ENCODE data around the gene CMTM5.
"Not testable (repeated sequence)": the region's sequence is repeated elsewhere in the genome, so short reads cannot be mapped to it uniquely, and the experiment has no call there.

CMTM5 gene

DNA sequence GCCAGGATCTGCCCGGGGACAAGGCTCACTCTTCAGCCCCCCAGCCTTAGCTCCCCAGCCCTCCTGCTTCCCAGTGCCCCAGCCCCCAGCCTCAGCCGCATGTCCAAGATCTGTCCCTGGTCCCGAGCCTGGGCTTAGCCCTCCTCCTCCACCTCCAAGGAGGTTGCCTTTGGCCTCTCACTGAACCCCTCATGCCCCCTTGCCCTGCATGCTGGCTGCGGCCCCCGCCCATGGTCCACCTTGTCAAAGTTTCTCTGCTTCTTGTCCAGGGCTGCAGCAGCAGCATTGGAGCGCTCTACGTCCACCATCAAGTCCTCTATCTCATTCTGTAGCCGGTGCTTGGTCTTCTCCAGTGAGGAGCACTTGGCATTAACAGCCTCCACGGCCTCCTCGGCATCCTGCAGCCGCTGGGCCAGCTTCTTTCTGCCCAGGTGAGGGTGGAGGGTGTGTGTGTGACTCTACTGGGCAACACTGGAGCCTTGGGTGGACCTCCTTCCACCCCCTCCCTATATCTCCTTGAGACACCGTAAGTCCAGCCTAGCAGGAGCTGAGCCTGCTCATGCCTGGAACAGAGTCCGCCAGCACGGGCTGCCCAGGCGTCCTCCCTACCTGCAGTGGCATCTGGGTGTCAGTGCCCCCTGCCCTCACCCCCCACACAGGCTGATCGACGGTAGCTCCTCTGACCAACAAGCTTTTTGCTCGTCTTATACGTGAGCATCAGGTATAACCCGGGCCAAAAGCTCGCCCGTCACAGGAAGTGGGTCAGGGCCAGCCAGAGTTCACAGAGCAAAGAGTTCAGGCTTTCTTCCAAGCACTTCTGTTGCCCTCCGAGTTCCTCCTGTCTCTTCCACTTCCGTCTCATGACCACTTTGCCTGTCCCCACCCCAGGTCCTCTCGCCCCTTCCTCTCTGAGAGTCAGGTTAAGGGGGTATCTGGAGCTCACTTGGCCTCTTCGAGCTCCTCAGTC, 11.4 kb downstream of the CMTM5 start:
- H3K4me3 ChIP-seq (ENCODE audit: low read length): no peak overlapping the region
- DNase-seq (ENCODE audit: low read depth, low spot score): no peak

- no peak overlapping the region for H3K4me3 ChIP-seq (ENCODE audit: low read length)
- no peak for DNase-seq (ENCODE audit: low read depth, low spot score)
These were observed 12.2 kb downstream of the CMTM5 start for GRCh38 chr14:23388996-23389395.

GRCh38 chr14:23389396-23389795, 12.6 kb downstream of the CMTM5 start:
- DNase-seq (ENCODE audit: low read depth, low spot score): no peak
- no peak overlapping the region for H3K4me3 ChIP-seq (ENCODE audit: low read length)

GRCh38 chr14:23389871-23390270, 13.0 kb downstream of the CMTM5 start:
- not testable (repeated sequence) for H3K4me3 ChIP-seq (ENCODE audit: low read length)

GRCh38 chr14:23392613-23393012, 15.8 kb downstream of the CMTM5 start:
- H3K4me3 ChIP-seq (ENCODE audit: low read length): no peak overlapping the region
- DNase-seq (ENCODE audit: low read depth, low spot score): no peak

More at GRCh38 chr14:23389871-23390270, 13.0 kb downstream of the CMTM5 start:
- DNase-seq (ENCODE audit: low read depth, low spot score): not testable (repeated sequence)

DNA sequence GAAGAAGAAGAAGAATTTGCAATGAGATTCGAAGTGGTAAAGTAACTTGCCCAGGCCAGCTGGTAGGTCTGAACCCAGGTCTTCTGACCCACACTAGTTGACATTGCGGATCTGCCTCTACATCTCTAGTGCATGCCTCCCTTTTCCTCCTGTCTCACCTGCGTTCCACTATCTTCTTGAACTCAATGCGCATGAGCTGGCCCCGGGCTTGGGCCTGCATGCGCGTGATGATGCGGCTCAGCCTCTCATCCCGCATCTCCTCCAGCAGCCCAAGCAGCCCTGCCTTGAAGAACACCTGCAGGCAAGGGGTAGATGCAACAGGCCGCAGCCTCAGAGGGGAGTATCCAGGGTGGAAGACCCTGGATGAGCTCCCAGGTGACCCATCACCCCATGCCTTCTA, 19.3 kb downstream of the CMTM5 start:
- H3K4me3 ChIP-seq (ENCODE audit: low read length): no peak overlapping the region
- no peak for DNase-seq (ENCODE audit: low read depth, low spot score)

DNA sequence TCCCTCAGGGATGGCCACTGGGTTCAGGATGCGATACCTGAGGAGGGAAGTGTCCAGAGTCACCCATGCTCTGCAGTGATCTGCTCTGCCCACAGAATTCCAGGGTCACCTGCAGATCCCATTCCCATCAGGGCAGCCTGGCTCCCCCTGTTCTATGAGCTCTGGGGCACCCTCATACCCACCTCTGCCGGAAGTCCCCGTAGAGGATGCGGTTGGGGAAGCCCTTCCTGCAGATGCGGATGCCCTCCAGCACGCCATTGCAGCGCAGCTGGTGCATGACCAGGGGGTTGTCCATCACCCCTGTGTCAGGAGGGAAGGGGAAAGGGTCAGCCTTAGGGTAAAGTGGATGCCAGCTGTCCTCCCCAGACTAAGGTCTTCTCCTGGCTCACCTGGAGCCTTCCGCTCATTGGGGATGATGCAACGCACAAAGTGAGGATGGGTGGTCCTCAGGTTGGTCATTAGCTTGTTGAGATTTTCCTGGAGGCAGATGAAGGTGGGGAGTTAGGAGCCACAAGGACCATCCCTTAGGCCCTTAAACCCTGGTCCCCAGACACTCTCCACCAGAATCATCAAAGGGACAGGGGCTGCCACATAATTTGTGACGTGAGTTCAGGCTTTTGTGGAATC, 20.0 kb downstream of the CMTM5 start:
- H3K4me3 ChIP-seq (ENCODE audit: low read length): no peak overlapping the region

GRCh38 chr14:23398348-23398747, 21.5 kb downstream of the CMTM5 start:
- no peak overlapping the region for H3K4me3 ChIP-seq (ENCODE audit: low read length)
- DNase-seq (ENCODE audit: low read depth, low spot score): no peak

More for the DNA sequence above, 20.0 kb downstream of the CMTM5 start:
- no peak for DNase-seq (ENCODE audit: low read depth, low spot score)

DNA sequence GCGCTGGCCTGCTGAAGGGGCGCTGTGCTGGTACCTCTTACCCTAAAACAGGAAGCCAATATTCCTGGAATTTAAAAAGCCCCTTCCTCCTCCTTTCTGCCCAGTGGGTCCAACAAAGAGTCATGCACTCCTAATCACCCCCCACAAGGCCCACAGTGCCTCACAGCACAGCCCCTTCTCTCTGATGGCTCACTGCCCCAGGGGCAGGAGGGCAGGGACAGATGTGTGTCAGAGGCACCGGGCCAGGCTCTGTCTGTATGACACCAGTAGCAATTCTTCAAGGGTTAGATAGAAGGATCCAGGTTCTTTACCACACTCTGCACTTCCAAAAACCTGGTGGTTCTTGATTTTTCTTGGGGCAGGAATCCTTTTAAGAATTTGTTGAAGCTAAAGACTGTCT, 22.3 kb downstream of the CMTM5 start:
- H3K4me3 ChIP-seq (ENCODE audit: low read length): no peak overlapping the region
- DNase-seq (ENCODE audit: low read depth, low spot score): no peak

DNA sequence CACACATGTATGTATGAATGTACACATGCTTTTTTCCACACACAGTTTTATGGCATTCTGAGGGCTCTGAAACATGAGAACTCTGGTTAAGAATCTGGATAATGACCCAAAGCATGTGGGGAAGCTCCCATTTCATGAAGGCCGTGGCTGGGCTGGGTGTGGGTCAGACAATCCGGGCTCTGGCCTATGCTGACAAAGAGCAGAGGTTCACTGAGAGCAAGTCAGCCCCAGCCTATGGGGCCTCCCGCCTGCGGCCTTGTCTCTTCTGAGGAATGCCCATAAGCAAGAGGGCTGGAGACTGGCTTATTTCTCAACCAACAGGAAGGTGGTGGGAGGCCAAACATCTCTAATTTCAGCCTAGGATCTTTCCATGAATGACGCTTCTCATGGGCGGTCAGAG, 22.7 kb downstream of the CMTM5 start:
- H3K4me3 ChIP-seq (ENCODE audit: low read length): no peak overlapping the region
- DNase-seq (ENCODE audit: low read depth, low spot score): no peak

DNA sequence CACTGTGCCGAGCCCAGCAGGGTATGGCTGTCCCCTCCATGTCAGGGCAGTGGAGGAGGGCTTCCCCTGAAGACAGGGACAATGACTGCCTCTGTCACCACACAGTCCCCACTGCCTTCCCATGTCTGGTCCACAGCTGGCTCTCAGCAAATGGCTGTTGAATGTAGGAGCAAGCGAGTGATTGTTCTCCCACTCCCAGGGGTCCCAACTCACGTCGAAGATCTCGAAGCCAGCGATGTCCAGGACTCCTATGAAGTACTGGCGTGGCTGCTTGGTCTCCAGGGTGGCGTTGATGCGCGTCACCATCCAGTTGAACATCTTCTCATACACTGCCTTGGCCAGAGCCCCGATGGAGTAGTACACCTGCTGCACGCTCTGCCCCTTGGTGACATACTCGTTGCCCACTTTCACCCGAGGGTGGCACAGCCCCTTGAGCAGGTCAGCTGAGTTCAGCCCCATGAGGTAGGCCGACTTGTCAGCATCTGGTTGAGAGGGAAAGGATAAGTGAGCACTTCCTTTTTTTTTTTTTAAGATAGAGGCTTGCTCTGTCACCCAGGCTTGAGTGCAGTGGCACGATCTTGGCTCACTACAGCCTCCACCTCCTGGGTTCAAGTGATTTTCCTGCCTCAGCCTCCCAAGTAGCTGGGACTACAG, 23.8 kb downstream of the CMTM5 start:
- DNase-seq (ENCODE audit: low read depth, low spot score); H3K4me3 ChIP-seq (ENCODE audit: low read length): not testable (repeated sequence)

DNA sequence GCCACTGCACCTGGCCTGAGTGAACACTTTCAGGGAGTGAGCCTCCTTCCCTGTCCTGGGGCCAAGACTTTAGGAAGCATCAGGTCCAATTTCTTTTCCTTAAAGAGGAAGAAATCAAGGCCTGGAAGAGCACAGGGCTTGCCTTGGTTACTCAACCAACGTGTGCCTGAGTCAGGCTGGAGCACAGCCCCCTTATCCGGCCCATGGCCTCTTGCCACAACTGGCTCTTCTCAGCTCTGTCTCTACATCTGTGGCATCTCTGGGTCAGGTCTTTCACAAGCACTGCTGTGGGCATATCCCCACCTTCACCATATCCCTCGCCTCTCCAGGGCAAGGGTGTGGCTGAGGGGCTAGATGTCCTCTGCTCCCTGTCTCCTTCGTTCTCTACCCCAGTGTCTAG, 24.4 kb downstream of the CMTM5 start:
- no peak for DNase-seq (ENCODE audit: low read depth, low spot score)
- no peak overlapping the region for H3K4me3 ChIP-seq (ENCODE audit: low read length)

DNA sequence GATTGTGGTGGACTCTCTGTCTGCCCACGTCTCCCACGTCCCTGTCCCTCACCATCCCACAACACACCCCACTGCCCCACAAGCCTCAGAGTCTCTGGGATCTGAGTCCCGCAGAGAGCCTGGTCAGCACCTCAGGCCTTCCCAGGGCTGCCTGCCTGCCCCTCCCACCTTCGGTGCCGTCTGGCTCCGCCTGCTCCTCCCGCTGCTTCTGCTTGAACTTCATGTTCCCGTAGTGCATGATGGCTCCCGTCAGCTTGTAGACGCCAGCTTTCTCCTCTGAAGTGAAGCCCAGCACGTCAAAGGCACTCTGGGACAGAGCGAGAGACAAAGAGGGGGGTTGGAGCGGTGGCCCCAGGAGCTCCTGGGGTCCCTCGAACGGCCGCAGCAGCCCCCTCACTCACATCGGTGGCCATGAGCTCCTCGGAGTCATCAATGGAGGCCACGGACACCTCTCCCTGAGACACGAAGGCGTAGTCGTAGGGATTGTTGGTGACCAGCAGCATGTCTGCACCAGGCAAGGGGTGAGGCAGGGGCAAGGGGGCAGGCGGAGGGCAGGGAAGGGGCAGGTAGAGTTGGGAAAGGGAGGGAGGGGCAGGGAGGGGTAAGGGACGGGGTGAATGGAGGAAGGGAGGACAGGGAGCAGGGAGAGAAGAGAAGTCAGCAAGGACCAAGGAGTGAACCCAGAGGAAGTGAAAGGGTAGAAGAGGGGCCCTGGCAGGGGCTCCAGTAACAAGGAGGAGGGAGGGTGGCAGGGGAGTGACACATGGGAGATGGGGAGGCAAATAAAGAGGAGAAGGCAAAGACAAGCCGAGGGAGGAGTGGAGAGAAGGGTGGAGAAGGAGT, 25.7 kb downstream of the CMTM5 start:
- no peak for DNase-seq (ENCODE audit: low read depth, low spot score)
- no peak overlapping the region for H3K4me3 ChIP-seq (ENCODE audit: low read length)

GRCh38 chr14:23403139-23403438, 26.2 kb downstream of the CMTM5 start:
- no peak for DNase-seq (ENCODE audit: low read depth, low spot score)
- no peak overlapping the region for H3K4me3 ChIP-seq (ENCODE audit: low read length)

GRCh38 chr14:23403908-23404307, 27.1 kb downstream of the CMTM5 start:
- no peak for DNase-seq (ENCODE audit: low read depth, low spot score)
- H3K4me3 ChIP-seq (ENCODE audit: low read length): no peak overlapping the region

DNA sequence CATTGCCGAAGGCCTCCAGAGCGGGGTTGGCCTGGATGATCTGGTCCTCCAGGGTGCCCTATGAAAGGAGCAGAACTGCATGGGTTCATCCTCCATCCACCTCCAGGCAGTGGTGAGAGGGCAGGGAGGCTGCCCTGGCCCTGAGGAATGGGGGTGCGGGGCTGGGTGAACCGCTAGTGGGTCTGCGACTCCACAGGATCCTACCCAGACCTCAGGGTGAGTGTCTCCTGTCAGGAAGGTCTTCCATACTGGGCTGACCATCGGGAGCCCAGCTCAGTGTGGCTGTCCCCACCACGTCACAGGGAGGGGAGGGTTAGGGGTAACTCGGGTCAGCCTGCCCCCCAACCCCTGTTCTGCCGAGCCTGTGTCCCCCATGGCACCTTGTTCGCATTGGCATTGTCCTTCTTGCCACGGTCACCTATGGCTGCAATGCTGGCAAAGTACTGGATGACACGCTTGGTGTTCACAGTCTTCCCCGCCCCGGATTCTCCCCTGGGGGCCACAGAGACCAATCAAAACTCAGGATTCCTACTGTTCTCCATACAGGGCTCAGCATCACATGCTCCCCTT, 27.6 kb downstream of the CMTM5 start:
- H3K4me3 ChIP-seq (ENCODE audit: low read length): no peak overlapping the region
- DNase-seq (ENCODE audit: low read depth, low spot score): no peak

DNA sequence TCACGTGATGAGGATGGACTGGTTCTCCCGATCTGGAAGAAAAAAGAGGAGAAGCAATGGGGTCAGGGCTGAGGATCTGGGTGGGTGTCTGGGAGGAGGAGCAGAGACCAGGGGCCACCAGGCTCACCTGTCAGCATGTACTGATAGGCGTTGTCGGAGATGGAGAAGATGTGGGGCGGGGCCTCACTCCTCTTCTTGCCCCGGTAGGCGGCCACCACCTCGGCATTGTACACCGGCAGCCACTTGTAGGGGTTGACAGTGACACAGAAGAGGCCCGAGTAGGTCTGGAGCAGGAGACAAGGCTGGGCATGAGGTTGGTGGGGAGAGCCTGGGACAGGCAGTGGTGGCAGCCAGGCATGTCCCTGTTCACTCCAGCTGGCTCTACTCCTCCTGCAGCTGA, 28.2 kb downstream of the CMTM5 start:
- H3K4me3 ChIP-seq (ENCODE audit: low read length): no peak overlapping the region

DNA sequence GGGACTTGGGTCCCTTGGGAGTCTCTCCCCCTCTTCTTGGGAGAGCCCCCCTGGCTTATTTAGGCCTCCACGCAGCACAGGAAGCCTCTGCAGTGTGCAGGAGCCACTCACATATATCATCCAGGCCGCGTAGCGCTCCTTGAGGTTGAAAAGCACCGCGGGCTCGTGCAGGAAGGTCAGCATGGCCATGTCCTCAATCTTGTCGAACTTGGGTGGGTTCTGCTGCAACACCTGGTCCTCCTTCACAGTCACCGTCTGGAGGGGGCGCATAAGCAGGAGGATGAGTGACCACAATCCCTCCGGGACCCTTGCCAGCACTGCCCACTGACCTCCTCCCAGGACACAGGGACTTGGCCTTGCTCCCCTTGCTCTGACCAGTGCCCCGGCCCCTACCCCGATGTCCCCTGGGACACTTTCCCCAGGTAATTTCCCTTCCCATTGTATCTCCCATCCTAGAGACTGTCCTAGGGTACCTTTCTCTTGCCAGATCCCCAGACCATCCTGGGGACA, 28.7 kb downstream of the CMTM5 start:
- DNase-seq (ENCODE audit: low read depth, low spot score): no peak
- no peak overlapping the region for H3K4me3 ChIP-seq (ENCODE audit: low read length)

More for the DNA sequence above, 28.2 kb downstream of the CMTM5 start:
- DNase-seq (ENCODE audit: low read depth, low spot score): no peak

GRCh38 chr14:23406244-23406643, 29.4 kb downstream of the CMTM5 start:
- DNase-seq (ENCODE audit: low read depth, low spot score): no peak
- H3K4me3 ChIP-seq (ENCODE audit: low read length): no peak overlapping the region

All from Jurkat, Clone E6-1 (cell line).